ENCODE data around the gene CAMP.
A peak's percentile ranks its signal among the peaks of the same experiment; 100 is the strongest.
"Not testable (repeated sequence)": the region's sequence is repeated elsewhere in the genome, so short reads cannot be mapped to it uniquely, and the experiment has no call there.

The CAMP gene

GRCh38 chr3:48222616-48223513 is at the start of gene CAMP:
Gene CAMP (plus strand): TSS chr3:48223495. CDS start chr3:48223512, 17 bp downstream.
- DNase-seq = no peak

- no peak for DNase-seq
Observed at GRCh38 chr3:48178072-48178471, 45.2 kb upstream of the CAMP start.

GRCh38 chr3:48180021-48180420 is 43.3 kb upstream of the CAMP start:
- no peak for DNase-seq

GRCh38 chr3:48180531-48181253 is 42.6 kb upstream of the CAMP start:
- DNase-seq = no peak

- no peak for DNase-seq
Observed at GRCh38 chr3:48184299-48184698, 39.0 kb upstream of the CAMP start.

GRCh38 chr3:48185129-48185528 is 38.2 kb upstream of the CAMP start:
- no peak for DNase-seq

- DNase-seq = no peak
Observed at GRCh38 chr3:48186631-48187300, 36.5 kb upstream of the CAMP start.

- no peak for DNase-seq
Observed at GRCh38 chr3:48187301-48187578, 36.1 kb upstream of the CAMP start.

GRCh38 chr3:48187579-48188265 is 35.6 kb upstream of the CAMP start:
- DNase-seq = no peak

- DNase-seq = peak; percentile 94
Observed at GRCh38 chr3:48188266-48189201, 34.8 kb upstream of the CAMP start, which contains the start of gene CDC25A. Gene CDC25A (minus strand): TSS chr3:48188417. CDS start chr3:48187947, 470 bp downstream.

- no peak for DNase-seq
Observed at GRCh38 chr3:48189321-48189720, 34.0 kb upstream of the CAMP start.

- no peak for DNase-seq
Observed at GRCh38 chr3:48190911-48191310, 32.4 kb upstream of the CAMP start.

- DNase-seq = no peak
Observed at GRCh38 chr3:48194446-48195071, 28.7 kb upstream of the CAMP start.

GRCh38 chr3:48196611-48197010 is 26.7 kb upstream of the CAMP start:
- no peak for DNase-seq

GRCh38 chr3:48199117-48199516 is 24.2 kb upstream of the CAMP start:
- no peak for DNase-seq

- DNase-seq = no peak
Observed at GRCh38 chr3:48202632-48203031, 20.7 kb upstream of the CAMP start.

- no peak for DNase-seq
Observed at GRCh38 chr3:48208076-48208475, 15.2 kb upstream of the CAMP start.

- no peak for DNase-seq
Observed at GRCh38 chr3:48209445-48209844, 13.8 kb upstream of the CAMP start.

- not testable (repeated sequence) for DNase-seq
Observed at GRCh38 chr3:48210534-48210933, 12.8 kb upstream of the CAMP start.

GRCh38 chr3:48211776-48212175 is 11.5 kb upstream of the CAMP start:
- DNase-seq = not testable (repeated sequence)

GRCh38 chr3:48214225-48214624 is 9.1 kb upstream of the CAMP start:
- no peak for DNase-seq

Measured in stimulated activated naive CD4-positive, alpha-beta T cell treated with Interleukin-2 at 50 U/mL for 16 hours (primary cell).